ENCODE results near the gene ACTA2. TPM values are rescaled to one million over a fixed set of nuclear protein-coding genes. Genes with fewer than 3 reads are reported as not detected.

The ACTA2 gene
- total and polyA plus RNA-seq, 2 donors (not counting 1 experiment from before 2014, with no cell fraction given) = 1.8 to 3.7 TPM

DNA sequence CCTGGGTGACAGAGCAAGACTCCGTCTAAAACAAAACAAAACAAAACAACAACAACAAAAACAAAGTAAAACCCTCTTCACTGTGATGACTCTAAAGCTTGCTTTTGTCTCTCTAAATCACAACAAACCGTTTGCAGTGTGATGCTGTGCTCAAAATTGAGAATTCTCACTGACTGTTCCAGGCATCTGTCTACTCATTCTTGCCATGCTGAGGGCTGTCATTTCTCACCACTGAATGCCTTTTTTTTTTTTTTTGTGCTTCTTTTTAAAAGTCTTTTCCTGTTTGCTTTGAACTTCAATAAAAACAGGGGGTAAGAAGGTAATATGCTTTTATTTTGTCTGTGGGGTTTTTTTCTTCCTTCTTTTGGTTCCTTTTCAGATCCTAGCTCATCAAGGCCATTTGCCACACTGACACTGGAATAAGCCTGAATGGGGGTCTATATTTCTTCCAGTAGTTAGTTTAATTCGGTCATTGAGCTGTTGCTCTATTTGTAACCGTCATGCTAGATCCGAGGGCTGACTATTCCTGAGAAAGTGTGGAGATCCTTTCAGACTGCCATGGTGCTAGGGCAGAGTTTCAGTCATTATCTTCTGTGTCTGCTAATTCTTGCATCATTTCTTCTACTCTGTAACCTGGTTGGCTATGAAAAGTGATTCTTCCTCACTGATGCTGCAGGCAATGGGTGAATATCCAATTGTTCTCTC lies 48.6 kb upstream of the ACTA2 start:
- TF ChIP-seq, protein P1, sequence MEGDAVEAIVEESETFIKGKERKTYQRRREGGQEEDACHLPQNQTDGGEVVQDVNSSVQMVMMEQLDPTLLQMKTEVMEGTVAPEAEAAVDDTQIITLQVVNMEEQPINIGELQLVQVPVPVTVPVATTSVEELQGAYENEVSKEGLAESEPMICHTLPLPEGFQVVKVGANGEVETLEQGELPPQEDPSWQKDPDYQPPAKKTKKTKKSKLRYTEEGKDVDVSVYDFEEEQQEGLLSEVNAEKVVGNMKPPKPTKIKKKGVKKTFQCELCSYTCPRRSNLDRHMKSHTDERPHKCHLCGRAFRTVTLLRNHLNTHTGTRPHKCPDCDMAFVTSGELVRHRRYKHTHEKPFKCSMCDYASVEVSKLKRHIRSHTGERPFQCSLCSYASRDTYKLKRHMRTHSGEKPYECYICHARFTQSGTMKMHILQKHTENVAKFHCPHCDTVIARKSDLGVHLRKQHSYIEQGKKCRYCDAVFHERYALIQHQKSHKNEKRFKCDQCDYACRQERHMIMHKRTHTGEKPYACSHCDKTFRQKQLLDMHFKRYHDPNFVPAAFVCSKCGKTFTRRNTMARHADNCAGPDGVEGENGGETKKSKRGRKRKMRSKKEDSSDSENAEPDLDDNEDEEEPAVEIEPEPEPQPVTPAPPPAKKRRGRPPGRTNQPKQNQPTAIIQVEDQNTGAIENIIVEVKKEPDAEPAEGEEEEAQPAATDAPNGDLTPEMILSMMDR (IDR thresholded peaks at IDR 0.05) = no peak
- TF ChIP-seq EZH2 (IDR thresholded peaks at IDR 0.05; ENCODE audit: borderline replicate concordance, insufficient read depth, low read depth, low read length, poor library complexity, severe bottlenecking) = no peak
- H3K9me3 ChIP-seq (ENCODE audit: control extremely low read depth in 1 of 3, control insufficient read depth in 2 of 3, insufficient read depth in 1 of 3, low read length in 2 of 3) = no peaks in the 10 kb centered on the region
- H3K27ac Mint-ChIP-seq = peak overlapping the region; percentile 35
- CTCF ChIA-PET = interaction anchor here (0.7 kb wide), 1 partner anchor 14 kb away, joined by 3 read pairs; no protein-coding TSS in a partner anchor
- H3K4me1 Mint-ChIP-seq = peaks cover 41% of the 10 kb centered on the region
- H3K27me3 Mint-ChIP-seq = no peaks in the 10 kb centered on the region
- peak overlapping the region; percentile 1 for H3K4me2 ChIP-seq (replicated peaks; ENCODE audit: low read depth, low read length, poor library complexity, severe bottlenecking)
- H2AFZ ChIP-seq (ENCODE audit: insufficient read depth, low read depth, low read length, poor library complexity, severe bottlenecking) = no peak overlapping the region
- no peaks in the 10 kb centered on the region for H3K27me3 ChIP-seq (replicated peaks in 1 of 4; ENCODE audit: control extremely low read depth in 1 of 4, control insufficient read depth in 3 of 4, insufficient read depth in 4 of 4, low read length in 3 of 4)
- intact Hi-C loops (cut with micrococcal nuclease) = no loop called here
- peak overlapping the region; percentile 12 to 64 for H3K27ac ChIP-seq (ENCODE audit: low read length in 2 of 2)
- no peak overlapping the region for H3K4me3 ChIP-seq (ENCODE audit: control extremely low read depth in 1 of 5, extremely low read depth in 1 of 5, insufficient read depth in 1 of 5, low read depth in 2 of 5, low read length in 4 of 5)
- ATAC-seq (ENCODE audit: low read depth) (peak; percentile 14), DNase-seq (no peak)
- 71% methylated on average over 4 of the region's 5 CpGs for WGBS (ENCODE audit: insufficient coverage)
- H3K36me3 ChIP-seq (replicated peaks in 1 of 2; ENCODE audit: control extremely low read depth in 1 of 2, control insufficient read depth in 1 of 2, extremely low read depth in 1 of 2, insufficient read depth in 2 of 2, low read length in 1 of 2) = no peaks in the 10 kb centered on the region
- no peaks in the 10 kb centered on the region for H3K9me3 Mint-ChIP-seq (ENCODE audit: insufficient read depth)
- peaks cover 6% of the 10 kb centered on the region for H3K79me2 ChIP-seq (ENCODE audit: control insufficient read depth, insufficient read depth, low read length)
- no peak overlapping the region for H3K9ac ChIP-seq (ENCODE audit: low read length)
- H4K20me1 ChIP-seq (ENCODE audit: control insufficient read depth, insufficient read depth, low read length, poor library complexity, severe bottlenecking) = no peaks in the 10 kb centered on the region
- peaks cover 14 to 37% of the 10 kb centered on the region in 2 donors for H3K4me1 ChIP-seq (ENCODE audit: control insufficient read depth in 2 of 2, insufficient read depth in 2 of 2, low read length in 2 of 2)
- POLR2A ChIA-PET = interaction anchor here (0.7 kb wide), 2 partner anchors 95 to 679 kb away, joined by 3 to 7 read pairs; no protein-coding TSS in a partner anchor
- peak overlapping the region; percentile 61 for H3K4me3 Mint-ChIP-seq

DNA sequence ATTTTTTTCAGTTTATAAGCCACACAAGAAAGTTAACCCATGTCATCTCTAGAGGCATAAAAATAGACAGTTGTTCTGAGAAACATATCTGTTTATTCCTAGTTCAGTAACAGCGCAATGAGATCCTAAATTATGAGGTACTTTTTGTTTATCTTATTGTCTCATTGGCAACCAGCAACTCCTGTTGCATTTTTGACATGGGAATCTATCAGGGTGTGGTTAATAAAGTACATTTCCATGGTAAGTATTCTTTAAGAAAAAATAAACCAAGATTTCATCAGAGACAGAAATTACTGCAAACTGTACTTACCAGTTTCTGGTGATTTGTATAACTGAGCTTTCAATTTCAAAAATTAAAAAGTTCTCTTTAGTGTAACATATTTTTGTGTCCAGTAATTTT lies 47.1 kb upstream of the ACTA2 start:
- peak overlapping the region; percentile 25 for H3K4me2 ChIP-seq (replicated peaks; ENCODE audit: low read depth, low read length, poor library complexity, severe bottlenecking)
- WGBS (ENCODE audit: insufficient coverage) = no CpG with 5 or more reads among the region's 1 CpG
- ATAC-seq (ENCODE audit: low read depth) = no peak
- ChIA-PET CTCF (interaction anchor here (0.6 to 1.3 kb wide), 2 partner anchors 30 to 65 kb away, joined by 3 to 4 read pairs; no protein-coding TSS in a partner anchor), POLR2A (no interaction called here)
- intact Hi-C loops (cut with micrococcal nuclease) = loop anchor here (10.0 kb wide), 1 partner anchor 705 kb away; the partner anchor contains the start of gene KIF20B
- H3K4me1 Mint-ChIP-seq = peaks cover 49% of the 10 kb centered on the region
- TF ChIP-seq EZH2 (IDR thresholded peaks at IDR 0.05; ENCODE audit: borderline replicate concordance, insufficient read depth, low read depth, low read length, poor library complexity, severe bottlenecking) = no peak
- TF ChIP-seq, protein P1 (IDR thresholded peaks at IDR 0.05) = no peak
- H3K27ac Mint-ChIP-seq = no peak overlapping the region
- no peaks in the 10 kb centered on the region for H3K27me3 Mint-ChIP-seq
- H3K27ac ChIP-seq (ENCODE audit: low read length in 2 of 2) = peak overlapping the region in 1 of 2 donors; percentile 37
- peaks cover 19 to 40% of the 10 kb centered on the region in 2 donors for H3K4me1 ChIP-seq (ENCODE audit: control insufficient read depth in 2 of 2, insufficient read depth in 2 of 2, low read length in 2 of 2)
- H3K36me3 ChIP-seq (replicated peaks in 1 of 2; ENCODE audit: control extremely low read depth in 1 of 2, control insufficient read depth in 1 of 2, extremely low read depth in 1 of 2, insufficient read depth in 2 of 2, low read length in 1 of 2) = no peaks in the 10 kb centered on the region
- H3K4me3 Mint-ChIP-seq = no peak overlapping the region
- H3K9me3 ChIP-seq (ENCODE audit: control extremely low read depth in 1 of 3, control insufficient read depth in 2 of 3, insufficient read depth in 1 of 3, low read length in 2 of 3) = no peaks in the 10 kb centered on the region
- H4K20me1 ChIP-seq (ENCODE audit: control insufficient read depth, insufficient read depth, low read length, poor library complexity, severe bottlenecking) = no peaks in the 10 kb centered on the region
- no peak overlapping the region for H2AFZ ChIP-seq (ENCODE audit: insufficient read depth, low read depth, low read length, poor library complexity, severe bottlenecking)
- no peaks in the 10 kb centered on the region for H3K9me3 Mint-ChIP-seq (ENCODE audit: insufficient read depth)
- H3K9ac ChIP-seq (ENCODE audit: low read length) = peak overlapping the region; percentile 22
- no peaks in the 10 kb centered on the region for H3K27me3 ChIP-seq (replicated peaks in 1 of 4; ENCODE audit: control extremely low read depth in 1 of 4, control insufficient read depth in 3 of 4, insufficient read depth in 4 of 4, low read length in 3 of 4)
- no peak overlapping the region for H3K4me3 ChIP-seq (ENCODE audit: control extremely low read depth in 1 of 5, extremely low read depth in 1 of 5, insufficient read depth in 1 of 5, low read depth in 2 of 5, low read length in 4 of 5)
- H3K79me2 ChIP-seq (ENCODE audit: control insufficient read depth, insufficient read depth, low read length) = peaks cover 15% of the 10 kb centered on the region
- DNase-seq = no peak
